GM18868 (cell line): ENCODE results near the gene CACNA1C.

Source experiments
- ATAC-seq: cut with Tn5 transposase; IDR thresholded peaks from one replicate; pipeline ENCODE4 v1.9.1; 2021; ENCODE audit warnings: mild to moderate bottlenecking, moderate library complexity; ENCODE audit not compliant: unreplicated experiment

The CACNA1C gene

DNA sequence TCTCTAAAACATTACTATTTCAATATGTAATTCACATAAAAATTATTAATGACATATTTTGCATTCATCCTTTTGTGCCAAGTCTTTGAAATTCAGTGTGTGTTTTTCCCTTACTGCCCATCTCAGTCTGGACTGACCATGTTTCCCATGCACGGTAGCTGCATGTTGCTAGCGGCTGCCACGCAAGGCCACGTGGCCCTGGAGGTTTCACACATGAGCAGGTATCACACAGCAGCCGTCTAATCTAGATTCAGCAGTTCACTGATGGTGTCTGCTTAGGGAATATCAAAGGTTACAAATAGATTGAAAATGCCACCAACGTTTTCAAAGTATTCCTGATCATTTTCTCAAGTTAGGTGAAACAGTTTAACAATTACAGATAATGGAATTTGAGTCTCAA lies 507.1 kb downstream of the CACNA1C start:
- no peak for ATAC-seq

DNA sequence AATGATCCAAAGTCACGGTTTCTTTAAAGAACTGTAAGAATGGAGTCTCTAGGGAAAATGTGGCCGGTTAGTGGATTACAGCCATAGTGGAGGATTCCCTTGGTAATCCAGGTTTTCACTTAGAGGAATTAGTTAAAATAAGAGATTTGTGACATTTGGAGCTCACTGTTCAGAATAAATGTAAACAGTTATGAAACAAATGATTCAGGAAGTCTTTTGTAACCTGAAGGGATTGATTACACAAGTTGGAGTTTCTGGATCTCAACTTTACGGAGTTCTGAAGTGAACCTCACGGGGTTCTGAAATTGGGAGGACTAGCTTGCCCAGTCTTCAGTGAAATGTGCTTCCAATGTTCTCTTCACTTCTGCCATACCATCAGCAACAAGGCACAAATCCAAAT lies 507.6 kb downstream of the CACNA1C start:
- ATAC-seq: no peak

DNA sequence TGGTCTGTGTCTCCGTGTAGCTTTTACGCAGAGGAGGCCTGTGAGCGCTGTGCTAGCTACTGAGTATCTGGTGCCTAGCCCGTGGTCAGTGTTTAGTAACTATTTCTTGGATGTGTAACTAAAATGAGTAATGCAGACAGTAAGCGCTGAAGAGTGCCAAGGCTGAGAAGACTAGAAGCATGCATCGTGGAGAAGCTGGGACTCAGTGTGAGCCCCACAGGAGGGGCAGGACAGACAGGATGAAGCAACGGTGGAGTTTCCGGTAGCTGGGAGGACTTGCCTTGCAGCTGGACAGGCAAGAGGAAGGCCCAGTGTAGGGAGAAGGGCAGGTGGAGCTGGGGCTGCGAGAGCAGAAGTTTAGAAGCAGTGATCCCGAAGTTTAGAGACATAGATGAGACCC lies 508.6 kb downstream of the CACNA1C start:
- ATAC-seq: no peak

DNA sequence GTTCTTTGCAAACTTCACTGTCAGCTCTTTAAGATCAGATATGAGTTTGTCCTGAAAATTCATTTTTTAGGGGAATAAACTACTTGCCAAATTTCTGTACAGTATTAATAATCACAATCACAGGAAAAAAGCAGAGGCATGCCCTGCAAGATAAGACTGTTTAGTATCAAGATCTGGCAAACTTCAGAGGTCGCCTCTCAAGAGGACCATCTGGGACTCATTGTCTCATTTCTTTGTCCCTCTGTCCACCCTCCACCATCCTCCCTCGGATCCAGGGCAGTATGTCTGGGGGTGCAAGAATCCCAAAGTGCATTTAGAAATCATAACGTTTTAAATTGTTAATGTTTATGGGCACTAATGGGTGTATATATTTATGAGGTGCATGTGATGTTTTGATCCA lies 509.6 kb downstream of the CACNA1C start:
- no peak for ATAC-seq

DNA sequence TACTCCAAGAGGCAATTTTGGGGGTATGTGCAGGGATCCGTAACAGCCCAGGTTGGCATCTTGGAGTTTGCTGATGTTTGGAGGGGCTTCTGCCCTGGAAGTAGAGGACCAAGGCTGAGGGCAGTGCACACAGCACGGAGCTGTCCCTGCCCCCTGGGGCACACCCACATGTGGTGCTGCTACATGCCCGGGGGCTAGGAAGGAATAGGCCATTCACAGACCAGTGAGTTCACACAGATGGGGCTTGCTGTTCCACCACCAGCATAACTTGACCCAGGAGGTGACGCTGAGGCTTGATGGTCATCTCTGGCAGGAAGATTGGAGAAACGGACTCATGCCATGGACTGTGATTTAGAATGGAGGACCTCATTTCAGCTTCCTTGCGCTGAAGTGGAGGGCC lies 510.9 kb downstream of the CACNA1C start:
- ATAC-seq: no peak

DNA sequence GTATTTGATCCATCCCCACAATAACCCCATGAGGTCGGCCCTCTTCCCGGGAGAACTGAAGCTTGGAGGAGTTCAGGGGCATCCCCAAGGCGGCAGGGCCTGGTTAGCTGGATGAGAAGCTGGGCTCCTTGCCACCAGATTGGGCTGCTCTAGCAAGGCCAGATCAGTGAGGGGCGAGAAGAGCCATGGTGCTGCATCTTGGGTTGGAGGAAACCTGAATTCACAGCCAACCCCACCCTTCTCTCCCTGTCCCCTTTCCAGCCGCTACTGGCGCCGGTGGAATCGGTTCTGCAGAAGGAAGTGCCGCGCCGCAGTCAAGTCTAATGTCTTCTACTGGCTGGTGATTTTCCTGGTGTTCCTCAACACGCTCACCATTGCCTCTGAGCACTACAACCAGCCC lies 513.4 kb downstream of the CACNA1C start:
- no peak for ATAC-seq

DNA sequence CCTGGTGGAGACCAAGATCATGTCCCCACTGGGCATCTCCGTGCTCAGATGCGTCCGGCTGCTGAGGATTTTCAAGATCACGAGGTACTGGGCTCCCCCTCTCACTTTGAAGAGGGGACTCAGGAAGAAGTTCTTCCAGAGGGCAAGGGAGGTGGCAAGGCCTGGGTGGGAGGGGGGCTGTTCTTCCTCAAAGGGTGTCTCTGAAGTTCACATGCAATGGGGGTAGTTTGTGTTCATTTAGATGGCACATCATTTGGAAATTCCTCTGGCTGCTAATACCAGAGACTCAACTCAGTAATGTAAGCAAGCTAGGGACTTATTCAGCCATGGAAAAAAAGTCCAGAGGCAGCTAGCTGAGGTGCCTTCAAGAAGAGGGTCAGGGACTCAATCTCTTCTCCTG lies 514.9 kb downstream of the CACNA1C start:
- ATAC-seq: no peak

DNA sequence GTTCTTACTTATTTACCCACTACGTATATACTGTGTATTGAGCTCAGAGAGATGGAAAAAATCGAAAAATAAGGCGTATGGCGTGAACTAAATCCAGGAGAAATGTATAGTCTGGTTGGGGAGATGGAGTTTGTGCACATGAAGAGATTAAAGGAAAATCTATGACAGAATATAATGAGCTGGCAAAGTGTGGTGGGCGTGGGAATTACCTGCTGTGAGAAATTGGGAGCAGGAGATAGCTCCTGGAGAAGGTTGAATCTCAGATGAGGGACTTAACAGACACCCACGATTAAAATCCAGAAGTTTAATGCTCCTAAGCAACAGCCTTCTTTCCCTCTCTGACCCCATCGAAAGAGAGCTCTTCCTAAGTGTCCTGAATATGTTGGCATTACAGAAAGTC lies 517.8 kb downstream of the CACNA1C start:
- no peak for ATAC-seq

DNA sequence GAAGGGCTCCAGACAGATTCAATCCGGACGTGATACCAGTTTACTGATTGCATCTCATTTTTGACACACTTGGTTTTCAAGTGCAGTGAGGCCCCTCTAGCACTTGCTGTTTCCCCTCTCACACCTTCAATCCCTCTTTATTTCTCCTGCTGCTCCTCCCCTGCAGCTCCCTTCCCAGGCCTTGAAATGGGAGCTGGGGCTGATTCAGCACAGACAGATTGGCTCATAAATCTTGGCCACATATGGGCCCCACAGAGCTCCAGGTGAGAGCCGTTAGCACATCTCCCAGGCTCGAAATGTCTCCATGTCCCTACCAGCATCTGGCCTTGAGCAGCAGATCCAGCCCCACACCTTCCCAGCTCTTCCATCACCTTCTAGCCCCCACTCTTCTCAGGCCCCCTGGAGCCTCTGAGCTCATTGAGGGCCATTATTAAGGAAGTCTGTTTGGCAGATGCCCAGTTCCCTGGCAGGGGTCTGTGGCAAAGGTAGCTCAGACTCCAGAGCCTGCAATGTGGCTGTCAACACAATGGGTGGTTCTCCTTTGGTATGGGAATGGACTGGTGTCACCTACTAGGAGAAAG lies 521.7 kb downstream of the CACNA1C start:
- ATAC-seq: no peak

DNA sequence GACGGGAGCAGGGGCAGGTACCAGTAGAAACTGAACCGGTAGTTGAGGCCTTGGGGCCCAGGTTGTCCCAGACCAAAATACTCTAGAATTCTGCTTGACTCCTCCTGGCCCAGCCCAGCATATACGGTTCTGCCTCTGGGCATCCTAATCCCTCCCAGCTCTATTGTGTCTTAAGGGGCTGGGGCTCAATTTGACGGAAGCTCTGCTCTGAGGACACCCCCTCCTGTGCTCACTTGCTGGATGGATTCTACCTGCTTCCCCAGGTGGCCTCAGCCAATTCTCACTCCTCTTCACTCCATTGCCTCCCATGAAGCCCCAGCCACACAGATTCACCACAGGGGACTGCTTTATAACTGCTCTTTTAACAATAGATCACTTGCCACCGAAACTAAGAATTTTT lies 522.5 kb downstream of the CACNA1C start:
- ATAC-seq: no peak

DNA sequence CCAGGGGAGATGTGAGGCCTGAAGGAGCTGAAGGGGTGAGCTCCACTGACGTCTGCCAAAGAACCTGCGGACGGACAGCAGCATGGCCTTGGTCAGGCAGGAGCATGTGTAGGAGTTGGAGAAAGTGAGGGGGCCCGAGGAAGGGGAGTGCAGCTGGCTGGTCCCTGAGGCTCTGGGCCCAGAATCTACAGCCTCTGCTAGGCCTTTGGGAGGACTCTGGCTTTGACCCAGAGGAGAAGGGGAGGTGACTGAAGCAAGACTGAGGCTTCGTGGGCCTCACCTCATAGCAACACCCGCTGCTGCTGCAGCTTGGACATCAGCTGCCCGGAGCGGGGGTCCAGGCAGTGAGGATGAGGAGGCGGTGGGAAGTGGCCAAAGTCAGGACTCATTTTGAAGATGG lies 525.4 kb downstream of the CACNA1C start:
- no peak for ATAC-seq

DNA sequence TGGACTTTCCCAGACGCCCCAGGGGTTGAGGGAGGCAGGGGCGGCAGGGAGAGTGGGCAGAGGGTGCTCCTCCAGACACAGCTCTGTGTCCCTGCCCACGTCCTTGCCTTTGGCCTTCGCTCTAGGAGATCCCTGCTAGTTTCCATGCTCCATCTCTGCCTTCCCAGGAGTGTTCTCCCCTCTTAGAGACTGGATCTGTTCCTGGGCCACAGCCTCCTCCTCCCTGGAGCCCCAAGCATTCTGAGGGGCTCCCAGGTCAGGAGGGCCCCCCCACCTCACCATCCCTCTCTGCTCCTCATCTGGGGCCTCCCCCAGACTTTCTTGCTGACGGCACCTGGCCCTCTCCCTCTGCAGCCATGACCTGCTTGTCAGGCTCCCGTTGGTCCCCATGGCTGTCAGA lies 526.0 kb downstream of the CACNA1C start:
- ATAC-seq: no peak

DNA sequence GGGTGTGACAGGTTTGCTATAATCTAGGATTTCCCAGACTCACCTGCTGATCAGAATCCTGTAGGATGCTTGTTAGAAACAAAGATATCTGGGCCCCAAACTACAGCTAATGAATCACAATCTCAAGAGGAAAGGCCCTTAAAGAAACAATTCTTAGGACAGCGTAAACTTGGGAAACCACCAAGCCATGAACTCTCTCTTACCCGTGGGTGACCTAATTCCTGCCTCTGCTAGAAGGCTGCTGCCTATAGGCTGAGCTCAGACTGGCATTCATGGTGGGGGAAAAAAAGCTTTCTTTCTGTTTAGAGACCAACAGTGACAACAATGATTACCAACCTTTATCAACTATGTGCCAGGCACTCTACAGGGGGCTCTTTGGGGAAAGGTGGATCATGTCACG lies 528.0 kb downstream of the CACNA1C start:
- ATAC-seq: no peak

DNA sequence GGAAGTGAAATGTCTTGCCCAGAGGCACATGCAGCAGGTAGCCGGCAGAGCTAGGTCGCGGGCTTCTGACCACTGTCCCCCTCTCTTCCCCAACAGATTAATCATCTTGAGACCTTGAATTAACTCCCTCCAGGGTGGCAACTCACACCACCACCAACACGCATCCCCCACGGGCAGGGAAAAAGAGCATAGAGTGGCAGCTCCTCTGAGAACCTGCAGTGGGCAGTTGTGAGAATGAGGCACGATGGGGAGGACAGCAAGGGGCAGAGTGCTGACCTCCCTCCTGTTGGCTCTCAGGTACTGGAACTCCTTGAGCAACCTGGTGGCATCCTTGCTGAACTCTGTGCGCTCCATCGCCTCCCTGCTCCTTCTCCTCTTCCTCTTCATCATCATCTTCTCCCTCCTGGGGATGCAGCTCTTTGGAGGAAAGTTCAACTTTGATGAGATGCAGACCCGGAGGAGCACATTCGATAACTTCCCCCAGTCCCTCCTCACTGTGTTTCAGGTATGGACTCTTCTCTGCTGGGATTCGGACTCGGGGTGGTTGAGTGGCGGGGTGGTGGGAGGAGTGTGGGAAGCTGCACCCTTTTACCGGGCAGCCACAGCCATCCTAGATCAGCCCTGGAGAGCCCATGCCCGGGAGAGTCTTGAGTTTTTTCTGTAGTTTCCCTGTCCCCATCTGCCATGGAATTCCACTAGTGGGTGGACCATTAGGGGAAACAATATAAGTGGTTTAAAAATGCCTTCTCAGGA lies 528.7 kb downstream of the CACNA1C start:
- no peak for ATAC-seq

DNA sequence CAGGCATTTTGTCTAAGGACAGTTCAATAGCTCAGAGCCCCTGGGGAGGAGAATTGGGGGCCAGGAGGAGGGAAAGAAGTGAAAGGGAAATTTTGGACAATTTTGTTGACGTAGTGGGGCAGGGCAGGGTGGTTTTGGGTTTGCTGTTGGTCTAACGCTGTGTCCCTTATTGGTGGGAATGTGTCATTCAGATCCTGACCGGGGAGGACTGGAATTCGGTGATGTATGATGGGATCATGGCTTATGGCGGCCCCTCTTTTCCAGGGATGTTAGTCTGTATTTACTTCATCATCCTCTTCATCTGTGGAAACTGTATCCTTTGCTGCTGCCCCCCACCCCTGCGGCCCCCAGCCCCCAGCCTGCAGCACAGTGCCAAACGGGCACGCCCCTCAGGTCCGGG lies 529.8 kb downstream of the CACNA1C start:
- no peak for ATAC-seq

DNA sequence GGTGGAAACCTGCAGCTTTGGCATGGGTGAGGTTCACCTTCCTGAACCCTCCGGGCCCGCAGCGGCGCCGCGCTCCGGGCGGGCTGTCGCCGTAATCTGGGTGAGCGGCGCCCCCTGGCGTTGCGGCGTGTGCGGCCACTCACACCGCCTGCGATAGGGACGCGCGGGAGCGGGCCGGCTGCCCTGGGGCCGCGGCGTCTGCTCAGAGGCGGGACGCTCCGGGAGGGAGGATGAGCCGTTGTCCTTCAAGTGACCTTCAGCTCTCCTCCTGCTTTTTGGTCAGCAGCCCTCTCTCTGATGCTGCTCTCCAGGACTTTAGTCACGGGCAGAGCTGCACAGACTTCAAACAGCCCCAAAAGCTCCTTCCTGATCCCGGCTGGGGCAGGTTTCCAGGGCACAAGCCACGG lies 530.3 kb downstream of the CACNA1C start:
- no peak for ATAC-seq

DNA sequence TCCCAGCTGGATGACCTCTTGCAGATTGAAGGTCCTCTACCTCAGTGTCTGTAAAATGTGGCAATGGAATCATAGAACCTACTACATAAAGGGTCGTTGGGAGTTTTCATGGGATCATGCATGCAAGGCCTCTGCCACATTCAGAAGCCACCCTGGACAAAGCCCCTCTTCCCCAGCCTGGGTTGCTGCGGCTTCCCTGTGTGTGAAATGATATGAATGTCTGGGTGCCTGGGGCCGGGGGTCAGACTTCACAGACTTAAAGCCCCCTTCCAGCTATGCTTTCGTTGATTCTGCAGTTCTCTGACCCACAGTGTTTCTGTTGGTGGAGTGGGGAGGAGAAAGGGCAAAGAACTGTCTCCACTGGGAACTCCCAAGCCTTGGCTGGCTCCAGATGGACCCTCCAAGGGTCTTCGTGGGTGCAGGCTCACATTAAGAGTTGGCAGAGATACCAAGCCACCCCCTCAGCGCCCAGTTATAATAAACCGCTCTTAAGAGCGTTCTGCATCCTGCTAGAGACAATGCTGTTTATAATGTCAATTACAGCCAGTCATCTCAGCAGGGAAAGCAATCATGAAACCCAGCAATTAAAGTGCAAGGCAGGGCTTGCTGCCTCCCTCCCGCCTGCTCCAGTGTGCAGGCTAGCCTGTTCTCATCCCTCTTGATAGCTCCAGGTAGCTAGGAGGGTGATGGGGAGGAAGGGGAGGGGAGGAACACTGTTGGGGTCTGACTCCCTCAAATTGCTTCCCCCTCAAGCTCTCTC lies 531.0 kb downstream of the CACNA1C start:
- no peak for ATAC-seq

DNA sequence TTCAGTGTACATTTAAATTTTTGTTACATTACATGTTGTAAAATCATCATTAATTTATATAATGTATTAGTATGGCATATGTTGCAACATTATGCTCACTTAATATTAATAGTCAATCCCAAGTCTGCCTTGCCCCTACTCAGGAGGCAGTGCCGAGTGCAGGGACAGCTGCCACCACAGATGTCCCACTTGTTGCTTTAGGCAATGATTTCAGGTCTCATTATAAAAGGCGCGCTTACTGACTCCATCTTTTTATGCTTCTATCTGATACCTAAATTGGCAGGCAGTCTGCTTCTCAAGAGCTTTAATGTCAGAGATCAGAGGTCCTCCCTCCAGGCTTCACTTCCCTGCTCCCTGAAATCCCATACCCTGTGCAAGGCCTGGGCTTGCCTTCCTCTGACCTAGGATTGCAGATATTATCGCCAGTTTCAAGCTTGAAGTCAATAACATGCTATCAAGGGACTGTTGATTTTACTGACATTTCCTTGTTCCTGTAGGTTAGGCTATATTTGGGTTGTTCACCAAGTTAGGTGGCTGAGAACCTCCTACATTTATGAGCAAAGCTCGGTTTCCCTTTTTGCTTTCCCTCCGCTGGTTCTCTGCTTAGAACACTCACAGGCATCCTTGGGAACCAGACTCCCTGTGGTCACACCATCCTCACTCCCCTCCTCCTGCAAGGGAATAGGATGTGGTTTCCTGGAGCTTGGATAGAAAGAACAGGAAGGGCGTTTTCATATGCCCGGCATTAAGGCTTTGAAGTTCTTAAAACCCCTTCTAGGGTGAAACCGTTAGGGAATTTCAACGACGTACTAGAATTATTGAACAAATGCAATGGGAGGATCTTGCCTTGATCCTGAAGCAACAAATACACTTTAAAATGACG lies 533.6 kb downstream of the CACNA1C start:
- no peak for ATAC-seq

DNA sequence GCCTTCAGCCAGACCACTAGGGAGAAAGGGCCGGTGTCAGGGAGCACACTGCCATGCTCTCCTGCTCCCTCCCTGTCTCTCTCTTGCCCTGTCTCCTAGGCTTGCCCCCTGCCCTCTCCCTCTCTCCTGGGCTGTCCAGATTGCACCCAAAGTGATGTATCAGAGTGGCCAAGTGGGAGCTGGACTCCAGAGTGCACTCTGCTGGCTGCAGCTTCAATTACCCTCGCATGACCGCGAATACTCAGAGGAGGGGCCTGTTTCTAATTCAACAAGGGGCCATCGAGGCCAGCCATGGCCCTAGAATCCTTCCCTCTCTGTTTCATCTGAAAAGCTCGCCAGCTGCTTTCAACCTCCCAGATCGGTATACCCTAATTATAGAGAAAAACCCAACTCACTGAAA lies 535.6 kb downstream of the CACNA1C start:
- no peak for ATAC-seq

DNA sequence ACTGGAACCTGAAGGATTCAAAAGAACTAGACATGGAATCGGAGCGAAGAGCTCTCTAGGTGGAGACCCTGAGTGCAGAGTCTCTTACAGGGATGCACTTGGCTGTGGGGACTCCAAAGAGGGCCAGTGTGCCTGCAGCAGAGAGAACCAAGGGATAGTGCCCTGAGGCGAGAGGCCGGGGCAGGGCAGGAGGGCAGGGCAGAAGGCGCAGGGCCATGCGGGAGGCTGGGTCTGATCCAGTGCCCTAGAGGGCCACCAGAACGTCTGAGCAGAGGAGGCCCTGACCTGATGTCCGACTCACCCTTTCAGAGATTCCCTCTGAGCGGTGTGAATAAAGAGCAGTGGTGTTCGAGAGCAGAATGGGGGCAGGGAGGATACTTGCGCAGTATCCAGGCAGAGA lies 536.6 kb downstream of the CACNA1C start:
- ATAC-seq: no peak

DNA sequence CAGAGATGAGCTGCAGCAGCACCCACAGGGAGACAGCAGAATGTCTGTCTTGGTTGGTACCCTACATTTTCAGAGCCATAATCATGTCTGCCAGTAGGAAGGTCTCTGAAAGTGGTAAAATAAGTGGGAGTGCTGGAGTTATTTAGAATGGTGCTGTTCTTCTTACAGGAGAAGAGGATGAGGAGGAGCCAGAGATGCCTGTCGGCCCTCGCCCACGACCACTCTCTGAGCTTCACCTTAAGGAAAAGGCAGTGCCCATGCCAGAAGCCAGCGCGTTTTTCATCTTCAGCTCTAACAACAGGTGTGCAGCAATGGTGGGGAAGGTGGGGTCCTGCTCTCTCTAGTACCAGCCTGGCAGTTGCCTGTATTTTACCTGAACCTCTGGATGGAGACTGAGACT lies 540.3 kb downstream of the CACNA1C start:
- ATAC-seq: no peak
